Fibroblast of the aortic adventitia (primary cell): Measurements from ENCODE around the gene ALDH1A3. TPM values are rescaled to one million over a fixed set of nuclear protein-coding genes. Genes with fewer than 3 reads are reported as not detected.

Source experiments
- DNase-seq: peaks from one replicate; pipeline ENCODE4 v3.0.0-alpha.2; 2010; ENCODE audit warnings: low read depth
- H3K4me3 ChIP-seq: 2 replicates; pipeline ENCODE4 v1.5.1; 2011; ENCODE audit warnings: low read depth, mild to moderate bottlenecking, control low read depth, low read length, moderate library complexity
- total RNA-seq: library from RNA; depleted of rRNA; stranded (reverse); fragments of >200 nt; gene quantifications from 2 replicates; pipeline ENCODE4 v1.2.3, GENCODE V29; 2012; ENCODE audit warnings: low replicate concordance
- TF ChIP-seq, protein P1 (sequence below): IDR thresholded peaks from 2 replicates; pipeline ENCODE4 v1.5.1; 2011; ENCODE audit warnings: mild to moderate bottlenecking, low read length, control low read depth, inconsistent platforms; ENCODE audit not compliant: insufficient read depth

Gene ALDH1A3
- total RNA-seq, 1 donor = 189 TPM

GRCh38 chr15:100836501-100836900 lies 43.1 kb upstream of the ALDH1A3 start:
- DNase-seq = peak; percentile 12
- H3K4me3 ChIP-seq = no peak overlapping the region
- TF ChIP-seq, protein P1, sequence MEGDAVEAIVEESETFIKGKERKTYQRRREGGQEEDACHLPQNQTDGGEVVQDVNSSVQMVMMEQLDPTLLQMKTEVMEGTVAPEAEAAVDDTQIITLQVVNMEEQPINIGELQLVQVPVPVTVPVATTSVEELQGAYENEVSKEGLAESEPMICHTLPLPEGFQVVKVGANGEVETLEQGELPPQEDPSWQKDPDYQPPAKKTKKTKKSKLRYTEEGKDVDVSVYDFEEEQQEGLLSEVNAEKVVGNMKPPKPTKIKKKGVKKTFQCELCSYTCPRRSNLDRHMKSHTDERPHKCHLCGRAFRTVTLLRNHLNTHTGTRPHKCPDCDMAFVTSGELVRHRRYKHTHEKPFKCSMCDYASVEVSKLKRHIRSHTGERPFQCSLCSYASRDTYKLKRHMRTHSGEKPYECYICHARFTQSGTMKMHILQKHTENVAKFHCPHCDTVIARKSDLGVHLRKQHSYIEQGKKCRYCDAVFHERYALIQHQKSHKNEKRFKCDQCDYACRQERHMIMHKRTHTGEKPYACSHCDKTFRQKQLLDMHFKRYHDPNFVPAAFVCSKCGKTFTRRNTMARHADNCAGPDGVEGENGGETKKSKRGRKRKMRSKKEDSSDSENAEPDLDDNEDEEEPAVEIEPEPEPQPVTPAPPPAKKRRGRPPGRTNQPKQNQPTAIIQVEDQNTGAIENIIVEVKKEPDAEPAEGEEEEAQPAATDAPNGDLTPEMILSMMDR = no peak

- H3K4me3 ChIP-seq = no peak overlapping the region
- TF ChIP-seq, protein P1 = no peak
- DNase-seq = no peak
Measured at GRCh38 chr15:100841426-100841825, 38.2 kb upstream of the ALDH1A3 start.

- TF ChIP-seq, protein P1 = no peak
- no peak overlapping the region for H3K4me3 ChIP-seq
- peak; percentile 93 for DNase-seq
Measured at GRCh38 chr15:100842756-100843730, 36.6 kb upstream of the ALDH1A3 start.

GRCh38 chr15:100844167-100844566 lies 35.5 kb upstream of the ALDH1A3 start:
- no peak overlapping the region for H3K4me3 ChIP-seq
- DNase-seq = no peak

DNA sequence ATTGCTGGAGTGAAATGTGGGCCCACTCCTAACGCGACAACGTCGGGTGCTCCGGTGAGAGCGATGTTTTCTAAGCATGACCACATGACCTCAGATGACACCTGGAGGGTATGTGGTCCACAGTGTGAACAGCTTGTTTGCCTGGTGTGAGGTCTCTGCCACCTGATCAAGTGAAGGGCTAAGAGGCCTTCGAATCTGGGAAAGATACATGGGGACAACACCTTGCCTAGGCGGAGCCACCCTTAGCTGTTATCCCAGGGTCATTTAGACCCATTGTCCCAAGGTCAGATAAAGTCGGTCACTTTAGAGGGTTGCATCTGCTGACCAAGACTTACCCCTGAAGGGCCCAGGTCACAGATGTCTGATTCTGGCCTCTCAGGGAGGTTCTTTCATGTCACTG lies 34.9 kb upstream of the ALDH1A3 start:
- H3K4me3 ChIP-seq = no peak overlapping the region
- TF ChIP-seq, protein P1 = no peak
- DNase-seq = no peak

More at GRCh38 chr15:100844167-100844566, 35.5 kb upstream of the ALDH1A3 start:
- TF ChIP-seq, protein P1 = no peak

DNA sequence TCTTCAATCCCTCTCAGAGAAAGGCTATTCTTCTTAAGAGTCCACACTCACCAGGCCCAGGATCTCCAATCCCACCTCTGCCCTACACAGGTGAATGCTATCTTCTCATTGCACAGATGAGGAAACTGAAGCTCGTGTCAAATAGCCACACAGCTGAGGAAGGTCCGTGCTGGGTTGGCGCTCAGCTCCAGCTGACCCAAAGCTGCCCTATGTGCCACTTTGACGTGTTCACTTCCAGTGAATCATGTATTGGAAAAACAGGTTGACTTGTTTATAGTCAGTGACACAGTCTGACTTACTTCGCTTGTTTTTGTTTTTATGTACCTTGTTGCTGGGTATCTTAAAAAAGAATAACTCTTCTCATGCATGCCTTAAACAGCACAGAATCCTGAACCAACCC lies 32.4 kb upstream of the ALDH1A3 start:
- TF ChIP-seq, protein P1 = no peak
- H3K4me3 ChIP-seq = no peak overlapping the region
- no peak for DNase-seq
